ENCODE measurements around the gene ERCC1. TPM values are rescaled to one million over a fixed set of nuclear protein-coding genes. Genes with fewer than 3 reads are reported as not detected.

The ERCC1 gene
- total RNA-seq, 3 donors from 2014 or later (not counting 1 experiment from before 2014, with no cell fraction given) = 46.8 to 55.2 (median 48.2) TPM

DNA sequence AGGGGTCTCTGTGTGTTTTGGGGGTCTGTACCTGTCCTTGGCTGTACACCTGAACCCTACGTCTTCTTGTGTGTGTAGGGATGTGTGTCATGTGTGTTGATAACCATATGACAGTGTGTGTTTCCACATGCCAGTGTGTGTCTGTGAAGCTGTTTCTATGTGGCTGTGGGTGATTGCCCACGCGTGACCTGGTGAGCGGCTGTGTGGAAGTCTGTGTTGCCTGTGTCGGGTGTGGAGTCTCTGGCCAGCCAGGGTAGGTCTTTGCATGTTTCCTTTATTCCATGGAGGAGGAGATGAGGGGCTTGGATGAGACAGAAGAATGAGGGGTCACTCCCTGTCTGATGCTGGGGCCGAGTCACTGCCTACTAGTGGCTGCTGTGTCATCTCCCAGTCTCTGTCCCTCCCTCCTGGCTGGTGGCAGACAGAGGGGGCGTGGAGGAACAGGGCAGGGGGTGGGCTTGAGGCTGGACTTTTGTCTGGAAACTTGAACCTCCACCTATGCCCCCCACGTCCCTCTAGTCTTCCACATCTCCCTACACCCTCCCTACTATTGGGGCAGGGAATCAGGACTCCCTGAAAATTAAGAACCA lies 41.2 kb upstream of the ERCC1 start:
- no peak overlapping the region for H3K4me3 Mint-ChIP-seq
- H3K27me3 ChIP-seq (ENCODE audit: control insufficient read depth, insufficient read depth, low read length) = no peaks in the 10 kb centered on the region
- peaks cover 0 to 4% of the 10 kb centered on the region in 2 donors for H3K27me3 Mint-ChIP-seq (ENCODE audit: low read depth in 2 of 2)
- no peaks in the 10 kb centered on the region for H3K36me3 Mint-ChIP-seq
- 72% methylated on average over 7 of the region's 8 CpGs for WGBS (ENCODE audit: insufficient coverage)
- ATAC-seq = no peak
- TF ChIP-seq, protein P1, sequence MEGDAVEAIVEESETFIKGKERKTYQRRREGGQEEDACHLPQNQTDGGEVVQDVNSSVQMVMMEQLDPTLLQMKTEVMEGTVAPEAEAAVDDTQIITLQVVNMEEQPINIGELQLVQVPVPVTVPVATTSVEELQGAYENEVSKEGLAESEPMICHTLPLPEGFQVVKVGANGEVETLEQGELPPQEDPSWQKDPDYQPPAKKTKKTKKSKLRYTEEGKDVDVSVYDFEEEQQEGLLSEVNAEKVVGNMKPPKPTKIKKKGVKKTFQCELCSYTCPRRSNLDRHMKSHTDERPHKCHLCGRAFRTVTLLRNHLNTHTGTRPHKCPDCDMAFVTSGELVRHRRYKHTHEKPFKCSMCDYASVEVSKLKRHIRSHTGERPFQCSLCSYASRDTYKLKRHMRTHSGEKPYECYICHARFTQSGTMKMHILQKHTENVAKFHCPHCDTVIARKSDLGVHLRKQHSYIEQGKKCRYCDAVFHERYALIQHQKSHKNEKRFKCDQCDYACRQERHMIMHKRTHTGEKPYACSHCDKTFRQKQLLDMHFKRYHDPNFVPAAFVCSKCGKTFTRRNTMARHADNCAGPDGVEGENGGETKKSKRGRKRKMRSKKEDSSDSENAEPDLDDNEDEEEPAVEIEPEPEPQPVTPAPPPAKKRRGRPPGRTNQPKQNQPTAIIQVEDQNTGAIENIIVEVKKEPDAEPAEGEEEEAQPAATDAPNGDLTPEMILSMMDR (IDR thresholded peaks at IDR 0.05) = no peak
- H3K36me3 ChIP-seq (ENCODE audit: control insufficient read depth, insufficient read depth, low read length) = no peaks in the 10 kb centered on the region
- peak overlapping the region in 1 of 2 donors; percentile 77 for H3K27ac Mint-ChIP-seq
- H3K9me3 ChIP-seq (ENCODE audit: control insufficient read depth, insufficient read depth, low read length) = no peaks in the 10 kb centered on the region
- peaks cover 27 to 42% of the 10 kb centered on the region in 2 donors for H3K4me1 Mint-ChIP-seq
- DNase-seq = no peak
- H3K27ac ChIP-seq (ENCODE audit: low read length) = no peak overlapping the region
- peaks cover 22% of the 10 kb centered on the region for H3K4me1 ChIP-seq (ENCODE audit: control insufficient read depth, insufficient read depth, low read length)
- no peak overlapping the region for H3K4me3 ChIP-seq (ENCODE audit: low read length)
- intact Hi-C loops (cut with micrococcal nuclease) = no loop called here
- no peaks in the 10 kb centered on the region for H3K9me3 Mint-ChIP-seq

DNA sequence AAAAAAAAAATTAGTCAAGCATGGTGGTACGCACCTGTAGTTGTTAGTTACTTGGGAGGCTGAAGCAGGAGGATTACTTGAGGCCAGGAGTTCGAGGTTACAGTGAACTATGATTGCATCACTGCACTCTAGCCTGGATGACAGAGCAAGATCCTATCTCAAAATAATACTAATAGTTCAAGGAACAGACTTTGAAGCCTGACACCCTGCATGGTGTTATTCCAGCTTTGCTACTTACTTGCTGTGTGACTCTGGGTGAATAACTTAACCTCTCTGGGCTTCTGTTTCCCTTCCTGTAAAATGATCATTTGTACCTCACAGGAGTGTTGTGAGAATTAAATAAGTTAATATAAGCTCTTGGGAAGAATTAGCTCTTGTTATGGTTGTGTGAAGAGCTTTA lies 40.6 kb upstream of the ERCC1 start:
- Mint-ChIP-seq H3K27me3 (ENCODE audit: low read depth in 2 of 2) (peaks cover 0 to 4% of the 10 kb centered on the region in 2 donors), H3K4me3 (no peak overlapping the region), H3K4me1 (peaks cover 21 to 36% of the 10 kb centered on the region in 2 donors), H3K27ac (peak overlapping the region in 1 of 2 donors; percentile 77), H3K9me3 (no peaks in the 10 kb centered on the region), H3K36me3 (no peaks in the 10 kb centered on the region)
- no peaks in the 10 kb centered on the region for H3K9me3 ChIP-seq (ENCODE audit: control insufficient read depth, insufficient read depth, low read length)
- TF ChIP-seq, protein P1 (IDR thresholded peaks at IDR 0.05) = no peak
- no peak for DNase-seq
- H3K27ac ChIP-seq (ENCODE audit: low read length) = no peak overlapping the region
- 79% methylated on average over 2 of the region's 2 CpGs for WGBS (ENCODE audit: insufficient coverage)
- no peak overlapping the region for H3K4me3 ChIP-seq (ENCODE audit: low read length)
- H3K27me3 ChIP-seq (ENCODE audit: control insufficient read depth, insufficient read depth, low read length) = no peaks in the 10 kb centered on the region
- no peaks in the 10 kb centered on the region for H3K36me3 ChIP-seq (ENCODE audit: control insufficient read depth, insufficient read depth, low read length)
- H3K4me1 ChIP-seq (ENCODE audit: control insufficient read depth, insufficient read depth, low read length) = peaks cover 16% of the 10 kb centered on the region
- no peak for ATAC-seq
- intact Hi-C loops (cut with micrococcal nuclease) = no loop called here

DNA sequence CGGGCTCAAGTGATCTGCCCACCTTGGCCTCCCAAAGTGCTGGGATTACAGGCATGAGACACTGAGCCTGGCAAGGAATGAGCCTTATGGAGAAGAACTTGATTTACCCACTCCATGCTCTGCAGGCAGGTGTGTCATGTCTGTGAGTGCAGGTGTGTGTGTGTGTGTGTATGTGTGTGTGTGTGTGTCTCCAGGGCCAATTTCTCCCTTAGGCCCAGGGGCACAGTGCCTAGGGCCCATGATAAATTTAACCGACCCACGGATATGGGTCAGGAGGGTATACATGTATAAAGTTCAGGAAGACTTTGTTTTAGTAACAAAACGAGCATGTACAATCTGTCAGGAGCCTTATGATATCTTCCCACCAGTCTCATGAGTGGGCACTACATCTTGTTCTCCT lies 39.5 kb upstream of the ERCC1 start:
- Histone ChIP-seq H3K27ac (ENCODE audit: low read length) (no peak overlapping the region), H3K9me3 (ENCODE audit: control insufficient read depth, insufficient read depth, low read length) (no peaks in the 10 kb centered on the region), H3K4me3 (ENCODE audit: low read length) (no peak overlapping the region), H3K27me3 (ENCODE audit: control insufficient read depth, insufficient read depth, low read length) (no peaks in the 10 kb centered on the region), H3K36me3 (ENCODE audit: control insufficient read depth, insufficient read depth, low read length) (no peaks in the 10 kb centered on the region), H3K4me1 (ENCODE audit: control insufficient read depth, insufficient read depth, low read length) (peaks cover 11% of the 10 kb centered on the region)
- H3K27ac Mint-ChIP-seq = no peak overlapping the region
- H3K36me3 Mint-ChIP-seq = no peaks in the 10 kb centered on the region
- TF ChIP-seq, protein P1 (IDR thresholded peaks at IDR 0.05) = no peak
- no peak overlapping the region for H3K4me3 Mint-ChIP-seq
- H3K27me3 Mint-ChIP-seq (ENCODE audit: low read depth in 2 of 2) = peaks cover 0 to 4% of the 10 kb centered on the region in 2 donors
- H3K4me1 Mint-ChIP-seq = peaks cover 14 to 25% of the 10 kb centered on the region in 2 donors
- WGBS (ENCODE audit: insufficient coverage) = 89% methylated on average over 4 of the region's 4 CpGs
- intact Hi-C loops (cut with micrococcal nuclease) = no loop called here
- DNase-seq (no peak), ATAC-seq (no peak)
- H3K9me3 Mint-ChIP-seq = no peaks in the 10 kb centered on the region

DNA sequence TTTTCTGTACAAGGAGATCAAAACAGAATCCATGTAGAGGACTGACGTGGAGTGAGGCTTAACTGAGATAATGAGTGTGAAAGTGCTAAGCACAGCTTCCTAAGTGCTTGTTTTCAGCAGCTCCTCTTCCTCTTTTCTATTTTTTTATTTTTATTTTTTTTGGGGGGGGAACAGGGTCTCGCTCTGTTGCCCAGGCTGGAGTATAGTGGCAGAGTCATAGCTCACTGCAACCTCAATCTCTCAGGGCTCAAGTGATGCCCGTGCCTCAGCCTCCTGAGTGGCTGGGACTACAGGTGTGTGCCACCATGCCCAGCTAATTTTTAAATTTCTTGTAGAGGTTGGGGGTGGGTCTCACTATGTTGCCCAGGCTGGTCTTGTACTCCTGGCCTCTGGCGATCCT lies 38.5 kb upstream of the ERCC1 start:
- Mint-ChIP-seq H3K9me3 (no peaks in the 10 kb centered on the region), H3K4me1 (peaks cover 7 to 21% of the 10 kb centered on the region in 2 donors), H3K4me3 (no peak overlapping the region), H3K36me3 (no peaks in the 10 kb centered on the region), H3K27ac (no peak overlapping the region), H3K27me3 (ENCODE audit: low read depth in 2 of 2) (peaks cover 0 to 4% of the 10 kb centered on the region in 2 donors)
- ATAC-seq (no peak), DNase-seq (no peak)
- Histone ChIP-seq H3K36me3 (ENCODE audit: control insufficient read depth, insufficient read depth, low read length) (no peaks in the 10 kb centered on the region), H3K4me3 (ENCODE audit: low read length) (no peak overlapping the region), H3K27ac (ENCODE audit: low read length) (no peak overlapping the region), H3K27me3 (ENCODE audit: control insufficient read depth, insufficient read depth, low read length) (no peaks in the 10 kb centered on the region), H3K9me3 (ENCODE audit: control insufficient read depth, insufficient read depth, low read length) (no peaks in the 10 kb centered on the region), H3K4me1 (ENCODE audit: control insufficient read depth, insufficient read depth, low read length) (peaks cover 4% of the 10 kb centered on the region)
- TF ChIP-seq, protein P1 (IDR thresholded peaks at IDR 0.05) = no peak
- 79% methylated on average over 3 of the region's 4 CpGs for WGBS (ENCODE audit: insufficient coverage)
- intact Hi-C loops (cut with micrococcal nuclease) = no loop called here
